HepG2 (cell line): Measurements from ENCODE around the gene APLP1. TPM values are rescaled to one million over a fixed set of nuclear protein-coding genes. Genes with fewer than 3 reads are reported as not detected.

ENCODE experiments used
- ARNT2 ChIP-seq: sonication (generic); formaldehyde crosslinking; IDR thresholded peaks from 2 replicates; pipeline ENCODE4 v1.8.0; 2022; ENCODE audit warnings: mild to moderate bottlenecking, low read depth, missing genetic modification reagents, moderate library complexity
- CCAR2 ChIP-seq: fragments of 200-400 bp; formaldehyde crosslinking; optimal IDR thresholded peaks from 2 replicates; pipeline ENCODE3; 2018; ENCODE audit warnings: low read depth, mild to moderate bottlenecking, low read length, moderate library complexity
- ELF3 ChIP-seq: IDR thresholded peaks from 2 replicates; pipeline ENCODE4 v1.6.1; 2016; ENCODE audit warnings: missing genetic modification reagents, missing compliant biosample characterization
- HCFC1 ChIP-seq: fragments of 150-350 bp; IDR thresholded peaks from 2 replicates; pipeline ENCODE4 v1.6.1; 2014; ENCODE audit warnings: low read depth, low read length
- JUN ChIP-seq: sonication (generic); formaldehyde crosslinking; IDR thresholded peaks from 2 replicates; pipeline ENCODE4 v1.4.0; 2020; ENCODE audit warnings: mild to moderate bottlenecking, missing genetic modification reagents
- MYC ChIP-seq: sonication (generic); formaldehyde crosslinking; IDR thresholded peaks from 2 replicates; pipeline ENCODE4 v1.9.0; 2021; ENCODE audit warnings: missing genetic modification reagents, borderline replicate concordance
- PRPF4 ChIP-seq: fragments of 200-400 bp; formaldehyde crosslinking; IDR thresholded peaks from 2 replicates; pipeline ENCODE4 v1.6.1; 2016; ENCODE audit warnings: low read length, low read depth; ENCODE audit not compliant: poor library complexity, severe bottlenecking
- REXO4 ChIP-seq: sonication (generic); formaldehyde crosslinking; IDR thresholded peaks from 2 replicates; pipeline ENCODE4 v1.8.0; 2022; ENCODE audit warnings: missing genetic modification reagents, mild to moderate bottlenecking, borderline replicate concordance
- SMARCC2 ChIP-seq: fragments of 450-650 bp; IDR thresholded peaks from 2 replicates; pipeline ENCODE4 v1.6.1; 2017; ENCODE audit warnings: antibody characterized with exemption, mild to moderate bottlenecking
- SMYD3 ChIP-seq: sonication (generic); formaldehyde crosslinking; IDR thresholded peaks from 2 replicates; pipeline ENCODE4 v1.8.1; 2023; ENCODE audit warnings: mild to moderate bottlenecking, missing genetic modification reagents
- TMF1 ChIP-seq: sonication (generic); formaldehyde crosslinking; IDR thresholded peaks from 2 replicates; pipeline ENCODE4 v1.8.1; 2022; ENCODE audit warnings: low read depth, missing genetic modification reagents
- ZNF138 ChIP-seq: sonication (generic); formaldehyde crosslinking; IDR thresholded peaks from 2 replicates; pipeline ENCODE4 v1.5.0; 2020; ENCODE audit warnings: mild to moderate bottlenecking, low read depth, missing genetic modification reagents
- ZNF644 ChIP-seq: IDR thresholded peaks from 2 replicates; pipeline ENCODE4 v1.6.1; 2016; ENCODE audit warnings: low read depth
- polyA plus RNA-seq, 8 experiments: library from polyadenylated mRNA; depleted of rRNA in 3 of 8; stranded (reverse) in 7 of 8; unstranded in 1 of 8; fragments of >200 nt; fragmentation: Illumina TruSeq in 4 of 8; extraction: Trizol in 4 of 8; gene quantifications; 2 replicates each; pipeline versions ENCODE4 v1.2.1 to v1.2.3, GENCODE V29; 2011 to 2016; ENCODE audit warnings: low read depth in 4 of 8, missing spikeins in 1 of 8, mixed read lengths in 1 of 8; ENCODE audit not compliant: insufficient read depth in 1 of 8
- total RNA-seq, 5 experiments: library from RNA; depleted of rRNA; stranded (reverse); fragments of >200 nt; fragmentation: Illumina TruSeq; extraction: Trizol; gene quantifications; 2 replicates each; pipeline ENCODE4 v1.2.3, GENCODE V29; 2016; ENCODE audit warnings: low read depth in 1 of 5
- TF ChIP-seq, protein P1 (sequence below): sonication (generic); formaldehyde crosslinking; IDR thresholded peaks from 2 replicates; pipeline ENCODE4 v1.5.1; 2020; ENCODE audit warnings: mild to moderate bottlenecking, missing genetic modification reagents, moderate library complexity
- TF ChIP-seq, protein P2 (sequence below): sonication (generic); formaldehyde crosslinking; IDR thresholded peaks from 2 replicates; pipeline ENCODE4 v1.4.0; 2020; ENCODE audit warnings: missing genetic modification reagents
- TF ChIP-seq, protein P3 (sequence below): sonication (generic); formaldehyde crosslinking; IDR thresholded peaks from 2 replicates; pipeline ENCODE4 v1.4.0; 2020; ENCODE audit warnings: missing genetic modification reagents
- TF ChIP-seq, protein P4 (sequence below): sonication (generic); formaldehyde crosslinking; IDR thresholded peaks from 2 replicates; pipeline ENCODE4 v1.8.1; 2023; ENCODE audit warnings: mild to moderate bottlenecking, missing genetic modification reagents
- TF ChIP-seq, protein P5 (sequence below): sonication (generic); formaldehyde crosslinking; IDR thresholded peaks from 2 replicates; pipeline ENCODE4 v1.5.0; 2020; ENCODE audit warnings: missing genetic modification reagents
- TF ChIP-seq, protein P6 (sequence below): sonication (generic); formaldehyde crosslinking; IDR thresholded peaks from 2 replicates; pipeline ENCODE4 v1.5.0; 2020; ENCODE audit warnings: missing genetic modification reagents
- TF ChIP-seq, protein P7 (sequence below): IDR thresholded peaks from 2 replicates; pipeline ENCODE4 v1.6.1; 2016

APLP1 gene
- total and polyA plus RNA-seq, 2 of the 13 experiments (the other 11 are each of a cell fraction or from before 2014, with no cell fraction given) = 2.0 to 2.9 TPM

DNA sequence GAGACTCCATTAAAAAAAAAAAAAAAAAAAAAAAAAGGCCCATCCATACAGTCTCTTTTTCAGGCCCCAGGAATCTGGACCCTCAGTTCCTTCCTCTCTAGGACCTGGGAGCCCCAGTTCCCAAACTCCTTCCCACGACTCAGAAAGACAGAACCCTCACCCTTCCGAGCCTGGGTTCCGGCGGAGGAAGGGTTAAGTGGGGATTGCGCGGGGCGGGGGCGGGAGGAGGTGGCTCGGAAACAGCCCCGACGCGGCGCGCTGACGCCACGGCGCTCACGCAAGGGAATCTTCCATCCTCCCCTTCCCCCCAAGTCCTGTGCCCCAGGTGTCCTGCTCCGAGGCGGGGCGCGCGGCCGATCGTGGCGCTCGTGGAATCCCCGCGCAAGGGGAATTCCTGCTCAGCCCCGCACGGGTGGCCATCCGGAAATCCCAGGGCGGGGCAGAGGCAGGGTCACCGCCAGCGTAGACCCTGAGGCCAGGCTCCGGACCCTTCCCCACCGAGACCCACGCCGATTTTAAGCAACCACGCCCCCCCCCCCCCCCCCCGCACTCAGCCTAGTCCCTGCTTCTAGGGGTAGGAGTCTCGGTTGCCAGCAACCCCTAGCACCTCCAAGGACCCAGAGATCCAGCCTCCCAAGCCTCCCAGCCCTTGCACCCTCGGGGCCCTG, 31.3 kb downstream of the APLP1 start (continued):
- peak; percentile 51; the same call in 1 of the 2 replicates for TF ChIP-seq MYC (CRISPR knock-in tag)
- no peak for TF ChIP-seq PRPF4
- TF ChIP-seq, protein P1, sequence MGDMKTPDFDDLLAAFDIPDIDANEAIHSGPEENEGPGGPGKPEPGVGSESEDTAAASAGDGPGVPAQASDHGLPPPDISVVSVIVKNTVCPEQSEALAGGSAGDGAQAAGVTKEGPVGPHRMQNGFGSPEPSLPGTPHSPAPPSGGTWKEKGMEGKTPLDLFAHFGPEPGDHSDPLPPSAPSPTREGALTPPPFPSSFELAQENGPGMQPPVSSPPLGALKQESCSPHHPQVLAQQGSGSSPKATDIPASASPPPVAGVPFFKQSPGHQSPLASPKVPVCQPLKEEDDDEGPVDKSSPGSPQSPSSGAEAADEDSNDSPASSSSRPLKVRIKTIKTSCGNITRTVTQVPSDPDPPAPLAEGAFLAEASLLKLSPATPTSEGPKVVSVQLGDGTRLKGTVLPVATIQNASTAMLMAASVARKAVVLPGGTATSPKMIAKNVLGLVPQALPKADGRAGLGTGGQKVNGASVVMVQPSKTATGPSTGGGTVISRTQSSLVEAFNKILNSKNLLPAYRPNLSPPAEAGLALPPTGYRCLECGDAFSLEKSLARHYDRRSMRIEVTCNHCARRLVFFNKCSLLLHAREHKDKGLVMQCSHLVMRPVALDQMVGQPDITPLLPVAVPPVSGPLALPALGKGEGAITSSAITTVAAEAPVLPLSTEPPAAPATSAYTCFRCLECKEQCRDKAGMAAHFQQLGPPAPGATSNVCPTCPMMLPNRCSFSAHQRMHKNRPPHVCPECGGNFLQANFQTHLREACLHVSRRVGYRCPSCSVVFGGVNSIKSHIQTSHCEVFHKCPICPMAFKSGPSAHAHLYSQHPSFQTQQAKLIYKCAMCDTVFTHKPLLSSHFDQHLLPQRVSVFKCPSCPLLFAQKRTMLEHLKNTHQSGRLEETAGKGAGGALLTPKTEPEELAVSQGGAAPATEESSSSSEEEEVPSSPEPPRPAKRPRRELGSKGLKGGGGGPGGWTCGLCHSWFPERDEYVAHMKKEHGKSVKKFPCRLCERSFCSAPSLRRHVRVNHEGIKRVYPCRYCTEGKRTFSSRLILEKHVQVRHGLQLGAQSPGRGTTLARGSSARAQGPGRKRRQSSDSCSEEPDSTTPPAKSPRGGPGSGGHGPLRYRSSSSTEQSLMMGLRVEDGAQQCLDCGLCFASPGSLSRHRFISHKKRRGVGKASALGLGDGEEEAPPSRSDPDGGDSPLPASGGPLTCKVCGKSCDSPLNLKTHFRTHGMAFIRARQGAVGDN (CRISPR knock-in tag) = peak; percentile 68
- TF ChIP-seq CCAR2 = no peak
- no peak for TF ChIP-seq SMARCC2
- TF ChIP-seq, protein P2, sequence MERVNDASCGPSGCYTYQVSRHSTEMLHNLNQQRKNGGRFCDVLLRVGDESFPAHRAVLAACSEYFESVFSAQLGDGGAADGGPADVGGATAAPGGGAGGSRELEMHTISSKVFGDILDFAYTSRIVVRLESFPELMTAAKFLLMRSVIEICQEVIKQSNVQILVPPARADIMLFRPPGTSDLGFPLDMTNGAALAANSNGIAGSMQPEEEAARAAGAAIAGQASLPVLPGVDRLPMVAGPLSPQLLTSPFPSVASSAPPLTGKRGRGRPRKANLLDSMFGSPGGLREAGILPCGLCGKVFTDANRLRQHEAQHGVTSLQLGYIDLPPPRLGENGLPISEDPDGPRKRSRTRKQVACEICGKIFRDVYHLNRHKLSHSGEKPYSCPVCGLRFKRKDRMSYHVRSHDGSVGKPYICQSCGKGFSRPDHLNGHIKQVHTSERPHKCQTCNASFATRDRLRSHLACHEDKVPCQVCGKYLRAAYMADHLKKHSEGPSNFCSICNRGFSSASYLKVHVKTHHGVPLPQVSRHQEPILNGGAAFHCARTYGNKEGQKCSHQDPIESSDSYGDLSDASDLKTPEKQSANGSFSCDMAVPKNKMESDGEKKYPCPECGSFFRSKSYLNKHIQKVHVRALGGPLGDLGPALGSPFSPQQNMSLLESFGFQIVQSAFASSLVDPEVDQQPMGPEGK (CRISPR knock-in tag) = peak; percentile 84
- TF ChIP-seq, protein P3, sequence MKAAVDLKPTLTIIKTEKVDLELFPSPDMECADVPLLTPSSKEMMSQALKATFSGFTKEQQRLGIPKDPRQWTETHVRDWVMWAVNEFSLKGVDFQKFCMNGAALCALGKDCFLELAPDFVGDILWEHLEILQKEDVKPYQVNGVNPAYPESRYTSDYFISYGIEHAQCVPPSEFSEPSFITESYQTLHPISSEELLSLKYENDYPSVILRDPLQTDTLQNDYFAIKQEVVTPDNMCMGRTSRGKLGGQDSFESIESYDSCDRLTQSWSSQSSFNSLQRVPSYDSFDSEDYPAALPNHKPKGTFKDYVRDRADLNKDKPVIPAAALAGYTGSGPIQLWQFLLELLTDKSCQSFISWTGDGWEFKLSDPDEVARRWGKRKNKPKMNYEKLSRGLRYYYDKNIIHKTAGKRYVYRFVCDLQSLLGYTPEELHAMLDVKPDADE (CRISPR knock-in tag) = no peak
- TF ChIP-seq, protein P4, sequence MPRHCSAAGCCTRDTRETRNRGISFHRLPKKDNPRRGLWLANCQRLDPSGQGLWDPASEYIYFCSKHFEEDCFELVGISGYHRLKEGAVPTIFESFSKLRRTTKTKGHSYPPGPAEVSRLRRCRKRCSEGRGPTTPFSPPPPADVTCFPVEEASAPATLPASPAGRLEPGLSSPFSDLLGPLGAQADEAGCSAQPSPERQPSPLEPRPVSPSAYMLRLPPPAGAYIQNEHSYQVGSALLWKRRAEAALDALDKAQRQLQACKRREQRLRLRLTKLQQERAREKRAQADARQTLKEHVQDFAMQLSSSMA (CRISPR knock-in tag) = no peak
- TF ChIP-seq ZNF138 (CRISPR knock-in tag) = no peak
- TF ChIP-seq, protein P5, sequence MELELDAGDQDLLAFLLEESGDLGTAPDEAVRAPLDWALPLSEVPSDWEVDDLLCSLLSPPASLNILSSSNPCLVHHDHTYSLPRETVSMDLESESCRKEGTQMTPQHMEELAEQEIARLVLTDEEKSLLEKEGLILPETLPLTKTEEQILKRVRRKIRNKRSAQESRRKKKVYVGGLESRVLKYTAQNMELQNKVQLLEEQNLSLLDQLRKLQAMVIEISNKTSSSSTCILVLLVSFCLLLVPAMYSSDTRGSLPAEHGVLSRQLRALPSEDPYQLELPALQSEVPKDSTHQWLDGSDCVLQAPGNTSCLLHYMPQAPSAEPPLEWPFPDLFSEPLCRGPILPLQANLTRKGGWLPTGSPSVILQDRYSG (CRISPR knock-in tag) = no peak
- TF ChIP-seq, protein P6, sequence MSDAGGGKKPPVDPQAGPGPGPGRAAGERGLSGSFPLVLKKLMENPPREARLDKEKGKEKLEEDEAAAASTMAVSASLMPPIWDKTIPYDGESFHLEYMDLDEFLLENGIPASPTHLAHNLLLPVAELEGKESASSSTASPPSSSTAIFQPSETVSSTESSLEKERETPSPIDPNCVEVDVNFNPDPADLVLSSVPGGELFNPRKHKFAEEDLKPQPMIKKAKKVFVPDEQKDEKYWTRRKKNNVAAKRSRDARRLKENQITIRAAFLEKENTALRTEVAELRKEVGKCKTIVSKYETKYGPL = no peak
- TF ChIP-seq JUN (CRISPR knock-in tag) = no peak
- TF ChIP-seq HCFC1 = no peak
- TF ChIP-seq TMF1 = no peak
- TF ChIP-seq REXO4 (CRISPR knock-in tag) = no peak
- TF ChIP-seq ELF3 (CRISPR knock-in tag) = no peak
- no peak for TF ChIP-seq SMYD3 (CRISPR knock-in tag)
- no peak for TF ChIP-seq ARNT2 (CRISPR knock-in tag)
- TF ChIP-seq ZNF644 = no peak
- TF ChIP-seq, protein P7, sequence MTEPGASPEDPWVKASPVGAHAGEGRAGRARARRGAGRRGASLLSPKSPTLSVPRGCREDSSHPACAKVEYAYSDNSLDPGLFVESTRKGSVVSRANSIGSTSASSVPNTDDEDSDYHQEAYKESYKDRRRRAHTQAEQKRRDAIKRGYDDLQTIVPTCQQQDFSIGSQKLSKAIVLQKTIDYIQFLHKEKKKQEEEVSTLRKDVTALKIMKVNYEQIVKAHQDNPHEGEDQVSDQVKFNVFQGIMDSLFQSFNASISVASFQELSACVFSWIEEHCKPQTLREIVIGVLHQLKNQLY (CRISPR knock-in tag) = no peak
